Lung (tissue), 12 donors: ENCODE measurements around the gene HOXB3. TPM values are rescaled to one million over a fixed set of nuclear protein-coding genes. Genes with fewer than 3 reads are reported as not detected.

ENCODE experiments used
- ATAC-seq: fragments of 200-7000 bp; cut with Tn5 transposase; one replicate; pipeline ENCODE4 v1.9.1; 2020; ENCODE audit warnings: moderate number of reproducible peaks; ENCODE audit not compliant: insufficient read depth, low FRiP score
- DNase-seq, 3 donors: peaks; one replicate each; pipeline ENCODE4 v3.0.0-alpha.2; 2013 to 2017
- H3K27ac ChIP-seq, 2 donors: one replicate each; pipeline ENCODE4 v1.5.1; 2013; ENCODE audit warnings: mild to moderate bottlenecking in 2 of 2, moderate library complexity in 2 of 2, control low read depth in 1 of 2, inconsistent platforms in 1 of 2, low read depth in 1 of 2, low read length in 1 of 2
- H3K27me3 ChIP-seq, 3 donors: one replicate each; pipeline ENCODE4 v1.5.1; 2013; ENCODE audit warnings: low read length in 2 of 3; ENCODE audit not compliant: control insufficient read depth in 3 of 3, insufficient read depth in 3 of 3
- H3K36me3 ChIP-seq, 4 donors: one replicate each; pipeline ENCODE4 v1.5.1; 2013; ENCODE audit warnings: low read length in 4 of 4, mild to moderate bottlenecking in 1 of 4, moderate library complexity in 1 of 4; ENCODE audit not compliant: control insufficient read depth in 4 of 4, insufficient read depth in 4 of 4
- H3K4me1 ChIP-seq, 5 donors: one replicate each; pipeline ENCODE4 v1.5.1; 2013; ENCODE audit warnings: low read length in 5 of 5, mild to moderate bottlenecking in 2 of 5, moderate library complexity in 1 of 5; ENCODE audit not compliant: control insufficient read depth in 5 of 5, insufficient read depth in 5 of 5
- H3K4me3 ChIP-seq: one replicate; pipeline ENCODE4 v1.5.1; 2013; ENCODE audit warnings: mild to moderate bottlenecking, control low read depth, moderate library complexity
- H3K9ac ChIP-seq, 2 donors: one replicate each; pipeline ENCODE4 v1.5.1; 2013; ENCODE audit warnings: low read length in 2 of 2, control low read depth in 1 of 2; ENCODE audit not compliant: insufficient read depth in 1 of 2
- H3K9me3 ChIP-seq, 4 donors: one replicate each; pipeline ENCODE4 v1.5.1; 2013; ENCODE audit warnings: low read length in 3 of 4, mild to moderate bottlenecking in 1 of 4, moderate library complexity in 1 of 4; ENCODE audit not compliant: control insufficient read depth in 4 of 4, insufficient read depth in 3 of 4
- CTCF ChIP-seq: IDR thresholded peaks from 2 replicates; pipeline ENCODE4 v1.5.1; 2012; ENCODE audit warnings: mild to moderate bottlenecking; ENCODE audit errors: control extremely low read depth, extremely low read depth
- WGBS, 2 donors: extraction: QIAGEN DNeasy Blood & Tissue Kit; methylation state at CpG; one replicate each; pipeline ENCODE4 v1.1.7; 2013; 5-methylcytosine and 5-hydroxymethylcytosine counted together
- polyA plus RNA-seq, 2 donors: library from polyadenylated mRNA; stranded (reverse); fragments of 200-250 nt; gene quantifications; one replicate each; pipeline ENCODE4 v1.2.1, GENCODE V29; 2013
- total RNA-seq, 2 donors: library from RNA; depleted of rRNA in 1 of 2; stranded (reverse); fragments of >200 nt in 1 of 2; gene quantifications; one replicate each; pipeline ENCODE4 v1.2.1, GENCODE V29; 2014 to 2021
- donor health status: control.
- donor health status: control.
- donor health status: Bipolar disorder and iron deficiency.
- donor health status: healthy.
- donor health status: DM: yes; HTN: yes; CAD: no.

The HOXB3 gene
- total and polyA plus RNA-seq, 4 donors, result 1.9 to 21.1 (median 6.7) TPM

GRCh38 chr17:48621410-48622392 is 31.7 kb upstream of the HOXB3 start:
- DNase-seq (no peak), ATAC-seq (no peak)
- H3K36me3 ChIP-seq, result no peaks in the 10 kb centered on the region
- peaks cover 0 to 26% (median 12%) of the 10 kb centered on the region in 5 donors for H3K4me1 ChIP-seq
- no peak overlapping the region for H3K4me3 ChIP-seq
- H3K9ac ChIP-seq, result no peak overlapping the region
- H3K9me3 ChIP-seq, result peaks cover 0 to 8% (median 0%) of the 10 kb centered on the region in 4 donors
- H3K27ac ChIP-seq, result no peak overlapping the region
- 35 to 67% methylated on average over 41 of the region's 41 CpGs for WGBS, 2 donors
- no peak for TF ChIP-seq CTCF
- peaks cover 11 to 89% (median 80%) of the 10 kb centered on the region in 3 donors for H3K27me3 ChIP-seq

- 47 to 69% methylated on average over 6 of the region's 6 CpGs for WGBS, 2 donors
Measured at GRCh38 chr17:48620461-48621139, 30.6 kb upstream of the HOXB3 start.

GRCh38 chr17:48619826-48620449 is 29.9 kb upstream of the HOXB3 start:
- Histone ChIP-seq H3K9me3 (peaks cover 0 to 8% (median 0%) of the 10 kb centered on the region in 4 donors), H3K27me3 (peaks cover 15 to 98% (median 92%) of the 10 kb centered on the region in 3 donors), H3K4me3 (no peak overlapping the region), H3K27ac (no peak overlapping the region), H3K9ac (no peak overlapping the region), H3K4me1 (peaks cover 0 to 18% (median 1%) of the 10 kb centered on the region in 5 donors), H3K36me3 (no peaks in the 10 kb centered on the region)
- DNase-seq, result no peak
- TF ChIP-seq CTCF, result no peak
- ATAC-seq, result no peak
- WGBS, 2 donors, result 50 to 69% methylated on average over 32 of the region's 32 CpGs

More at GRCh38 chr17:48620461-48621139, 30.6 kb upstream of the HOXB3 start:
- peaks cover 0 to 8% (median 0%) of the 10 kb centered on the region in 4 donors for H3K9me3 ChIP-seq
- peaks cover 0 to 22% (median 8%) of the 10 kb centered on the region in 5 donors for H3K4me1 ChIP-seq
- H3K27ac ChIP-seq, result no peak overlapping the region
- H3K36me3 ChIP-seq, result no peaks in the 10 kb centered on the region
- no peak for TF ChIP-seq CTCF
- no peak overlapping the region for H3K9ac ChIP-seq
- no peak for DNase-seq
- H3K27me3 ChIP-seq, result peaks cover 15 to 94% (median 86%) of the 10 kb centered on the region in 3 donors
- ATAC-seq, result no peak
- no peak overlapping the region for H3K4me3 ChIP-seq
